ENCODE results near the gene FAM107A. TPM values are rescaled to one million over a fixed set of nuclear protein-coding genes. Genes with fewer than 3 reads are reported as not detected.

FAM107A gene
- total RNA-seq, 1 experiment from 2014 or later: not detected

- Histone ChIP-seq H3K36me3 (ENCODE audit: control insufficient read depth in 1 of 2, insufficient read depth in 2 of 2, low read length in 2 of 2) (no peaks in the 10 kb centered on the region), H4K20me1 (ENCODE audit: insufficient read depth) (no peaks in the 10 kb centered on the region), H3K27me3 (ENCODE audit: insufficient read depth, low read length) (no peaks in the 10 kb centered on the region), H3K4me1 (ENCODE audit: control insufficient read depth in 1 of 2, insufficient read depth in 2 of 2, low read length in 2 of 2) (peaks cover 9 to 15% of the 10 kb centered on the region in 2 experiments), H3K4me2 (ENCODE audit: low read length) (peak overlapping the region; percentile 76), H3K9me3 (ENCODE audit: control insufficient read depth in 1 of 2, insufficient read depth in 1 of 2, low read depth in 1 of 2, low read length in 2 of 2) (no peaks in the 10 kb centered on the region), H2AFZ (ENCODE audit: low read depth, low read length, poor library complexity, severe bottlenecking) (peak overlapping the region; percentile 36), H3K9ac (ENCODE audit: low read length) (peak overlapping the region; percentile 35), H3K9me2 (ENCODE audit: insufficient read depth) (no peaks in the 10 kb centered on the region), H3K79me2 (ENCODE audit: insufficient read depth, low read length) (no peaks in the 10 kb centered on the region), H3K27ac (ENCODE audit: low read depth, low read length) (peak overlapping the region; percentile 40), H3K4me3 (replicated peaks in 1 of 2; ENCODE audit: low read depth in 1 of 2, low read length in 2 of 2) (peak overlapping the region; percentile 38 to 50)
- POLR2A ChIA-PET: interaction anchor here (0.6 to 1.2 kb wide), 4 partner anchors 10 to 721 kb away, joined by 3 to 4 read pairs (median 3); partner anchors contain the start of genes HTD2, KCTD6 and RPP14
- no TSS peak for BruUV-seq (replicated peaks)
- CTCF ChIA-PET: interaction anchor here (1.1 to 2.4 kb wide), 3 partner anchors 35 to 221 kb away, joined by 6 to 12 read pairs (median 6); partner anchors contain the start of genes HTD2, KCTD6 and RPP14
- RAD21 ChIA-PET (ENCODE audit: low non-redundant PET in 1 of 2, low total read pairs in 2 of 2, uncharacterized antibody in 2 of 2, unreplicated experiment in 2 of 2): interaction anchor here (0.6 to 1.6 kb wide), 2 partner anchors 34 to 35 kb away, joined by 3 read pairs; partner anchors contain the start of gene KCTD6 (in 2 of the 2)
- ATAC-seq: peak; percentile 87
- intact Hi-C loops (cut with micrococcal nuclease): loop anchor here (1.0 kb wide), 1 partner anchor 35 kb away; no protein-coding TSS in a partner anchor
- DNase-seq (ENCODE audit: low read depth, low spot score): peak; percentile 88
- no peak; the same call in 1 of the 2 replicates for TF ChIP-seq SIN3A (IDR thresholded peaks at IDR 0.05; ENCODE audit: low read depth)
- peak; percentile 99 for TF ChIP-seq CEBPB (IDR thresholded peaks at IDR 0.05; ENCODE audit: low read depth)
- peak; percentile 62 for TF ChIP-seq ZBTB33 (IDR thresholded peaks at IDR 0.05; ENCODE audit: extremely low read depth, insufficient replicate concordance, low read length)
- peak; percentile 76 for TF ChIP-seq YY1 (IDR thresholded peaks at IDR 0.05; ENCODE audit: extremely low read depth, insufficient replicate concordance, low read depth, low read length)
- TF ChIP-seq EGR1 (IDR thresholded peaks at IDR 0.05; ENCODE audit: low read depth): no peak
- TF ChIP-seq JUND (IDR thresholded peaks at IDR 0.05): peak; percentile 94
- no peak for TF ChIP-seq ELF1 (IDR thresholded peaks at IDR 0.05; ENCODE audit: borderline replicate concordance, low read depth)
- TF ChIP-seq ZNF274 (IDR thresholded peaks at IDR 0.05; ENCODE audit: low read depth, low read length): no peak
- TF ChIP-seq ZFX (IDR thresholded peaks at IDR 0.05): peak; percentile 21; the same call in 1 of the 2 replicates
- TF ChIP-seq, protein P1, sequence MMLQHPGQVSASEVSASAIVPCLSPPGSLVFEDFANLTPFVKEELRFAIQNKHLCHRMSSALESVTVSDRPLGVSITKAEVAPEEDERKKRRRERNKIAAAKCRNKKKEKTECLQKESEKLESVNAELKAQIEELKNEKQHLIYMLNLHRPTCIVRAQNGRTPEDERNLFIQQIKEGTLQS (IDR thresholded peaks at IDR 0.05): no peak
- no peak for TF ChIP-seq EZH2phosphoT487 (IDR thresholded peaks at IDR 0.05; ENCODE audit: borderline replicate concordance)
- peak; percentile 77 for TF ChIP-seq POLR2AphosphoS5 (IDR thresholded peaks at IDR 0.05; ENCODE audit: low read depth, low read length)
- peak; percentile 48 for TF ChIP-seq TCF7L2 (IDR thresholded peaks at IDR 0.05; ENCODE audit: borderline replicate concordance, extremely low read depth, insufficient read depth, insufficient read length)
- no peak for TF ChIP-seq RAD21 (IDR thresholded peaks at IDR 0.05; ENCODE audit: low read depth)
- peak; percentile 90 for TF ChIP-seq CBX3 (IDR thresholded peaks at IDR 0.05; ENCODE audit: low read depth)
- peak; percentile 100 for TF ChIP-seq SP1 (IDR thresholded peaks at IDR 0.05; ENCODE audit: low read depth)
- no peak for TF ChIP-seq REST (IDR thresholded peaks at IDR 0.05; ENCODE audit: low read depth)
- TF ChIP-seq FOSL1 (IDR thresholded peaks at IDR 0.05; ENCODE audit: low read depth): peak; percentile 88
- TF ChIP-seq SRF (IDR thresholded peaks at IDR 0.05; ENCODE audit: low read depth): no peak
- peak; percentile 53 for TF ChIP-seq POLR2A (IDR thresholded peaks at IDR 0.05; ENCODE audit: borderline replicate concordance, extremely low read depth, insufficient read depth, insufficient read length)
- TF ChIP-seq, protein P2, sequence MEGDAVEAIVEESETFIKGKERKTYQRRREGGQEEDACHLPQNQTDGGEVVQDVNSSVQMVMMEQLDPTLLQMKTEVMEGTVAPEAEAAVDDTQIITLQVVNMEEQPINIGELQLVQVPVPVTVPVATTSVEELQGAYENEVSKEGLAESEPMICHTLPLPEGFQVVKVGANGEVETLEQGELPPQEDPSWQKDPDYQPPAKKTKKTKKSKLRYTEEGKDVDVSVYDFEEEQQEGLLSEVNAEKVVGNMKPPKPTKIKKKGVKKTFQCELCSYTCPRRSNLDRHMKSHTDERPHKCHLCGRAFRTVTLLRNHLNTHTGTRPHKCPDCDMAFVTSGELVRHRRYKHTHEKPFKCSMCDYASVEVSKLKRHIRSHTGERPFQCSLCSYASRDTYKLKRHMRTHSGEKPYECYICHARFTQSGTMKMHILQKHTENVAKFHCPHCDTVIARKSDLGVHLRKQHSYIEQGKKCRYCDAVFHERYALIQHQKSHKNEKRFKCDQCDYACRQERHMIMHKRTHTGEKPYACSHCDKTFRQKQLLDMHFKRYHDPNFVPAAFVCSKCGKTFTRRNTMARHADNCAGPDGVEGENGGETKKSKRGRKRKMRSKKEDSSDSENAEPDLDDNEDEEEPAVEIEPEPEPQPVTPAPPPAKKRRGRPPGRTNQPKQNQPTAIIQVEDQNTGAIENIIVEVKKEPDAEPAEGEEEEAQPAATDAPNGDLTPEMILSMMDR (IDR thresholded peaks at IDR 0.05 in 2 of 3, conservative IDR thresholded peaks at IDR 0.05 in 1 of 3; ENCODE audit: borderline replicate concordance in 1 of 3, insufficient read depth in 1 of 3, low read depth in 2 of 3, low read length in 2 of 3): no peak
These were observed 50.7 kb downstream of the FAM107A start for GRCh38 chr3:58526515-58526957.
